ENCODE results near the gene MRPS34.
A peak's percentile ranks its signal among the peaks of the same experiment; 100 is the strongest.

MRPS34 gene

GRCh38 chr16:1726661-1727502, 46.1 kb downstream of the MRPS34 start:
- no peak for DNase-seq

DNA sequence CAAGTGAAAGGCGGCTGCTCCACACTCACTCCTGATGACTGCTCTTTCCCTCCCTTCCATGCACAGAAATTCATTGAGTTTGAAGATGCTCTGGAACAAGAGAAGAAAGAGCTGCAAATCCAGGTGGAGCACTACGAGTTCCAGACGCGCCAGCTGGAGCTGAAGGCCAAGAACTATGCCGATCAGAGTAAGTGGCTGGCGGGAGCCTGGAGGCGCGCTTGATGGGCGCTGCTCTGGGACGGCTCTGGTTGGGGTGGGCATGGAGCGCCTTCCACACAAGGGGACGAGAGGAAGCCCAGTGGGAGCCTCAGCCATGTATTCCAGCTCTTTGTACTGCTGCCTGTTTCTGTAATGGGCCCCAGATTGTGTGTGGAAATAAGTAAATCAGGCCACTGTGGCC, 48.4 kb downstream of the MRPS34 start:
- DNase-seq = no peak

GRCh38 chr16:1723450-1724147, 49.3 kb downstream of the MRPS34 start:
- DNase-seq = peak; percentile 32
